CD4-positive, alpha-beta T cell treated with Interleukin-4 for 4 hours (primary cell): ENCODE data around the gene MAN2B1.

ENCODE experiments used
- DNase-seq: peaks from one replicate; pipeline ENCODE4 v3.0.0-alpha.2; 2020

The MAN2B1 gene

DNA sequence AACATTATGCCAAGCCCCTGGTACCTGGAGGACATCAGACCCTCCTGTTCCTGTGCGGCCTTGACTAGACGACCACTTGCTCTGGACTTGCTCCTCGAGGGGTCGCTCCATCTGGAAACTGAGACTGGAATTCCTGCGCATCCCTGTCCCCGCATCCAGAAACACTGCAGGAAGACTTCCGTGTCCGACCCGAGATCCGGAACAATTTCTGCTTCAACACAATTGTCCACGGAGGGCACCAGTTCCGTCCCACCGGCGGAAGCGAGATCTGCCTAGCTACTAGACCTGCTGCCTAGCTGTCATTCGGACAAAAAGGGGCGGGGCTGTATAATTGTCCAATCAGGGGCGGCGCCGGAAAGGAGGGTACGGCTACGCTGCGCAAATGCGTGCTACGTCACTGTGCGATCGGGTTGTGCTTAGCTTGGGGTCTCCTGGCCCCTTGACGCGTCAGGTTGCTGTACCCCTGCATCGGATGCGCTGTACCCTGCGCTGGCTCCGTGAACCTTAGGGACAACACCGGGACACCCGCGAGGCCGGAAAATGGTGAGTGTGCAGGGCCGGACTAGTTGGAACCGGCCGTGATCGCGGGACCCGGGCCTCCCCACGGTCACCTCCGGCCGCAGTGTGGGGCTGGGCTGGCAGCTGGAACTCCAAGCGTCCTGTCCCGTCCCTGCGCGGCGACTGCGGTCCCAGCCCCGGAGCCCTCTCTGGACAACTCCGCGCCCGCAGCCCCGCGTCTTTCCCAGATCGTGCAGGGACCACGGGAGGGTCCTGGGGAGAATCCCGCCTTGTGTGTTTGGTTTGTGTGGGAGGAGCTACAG is 55.8 kb downstream of the MAN2B1 start, which contains the start of the genes ZNF490 and ZNF791:
TSS of gene ZNF490 (minus strand) at position 274 of the 821 bp plus-strand sequence. CDS start at position 141, 133 bp downstream.
TSS of gene ZNF791 (plus strand) at position 381 of the 821 bp plus-strand sequence. CDS start at position 541, 160 bp downstream.
- peak; percentile 97 for DNase-seq

- no peak for DNase-seq
Observed at GRCh38 chr19:12607631-12608030, 58.9 kb downstream of the MAN2B1 start.

GRCh38 chr19:12606796-12607195 is 59.7 kb downstream of the MAN2B1 start:
- no peak for DNase-seq

DNA sequence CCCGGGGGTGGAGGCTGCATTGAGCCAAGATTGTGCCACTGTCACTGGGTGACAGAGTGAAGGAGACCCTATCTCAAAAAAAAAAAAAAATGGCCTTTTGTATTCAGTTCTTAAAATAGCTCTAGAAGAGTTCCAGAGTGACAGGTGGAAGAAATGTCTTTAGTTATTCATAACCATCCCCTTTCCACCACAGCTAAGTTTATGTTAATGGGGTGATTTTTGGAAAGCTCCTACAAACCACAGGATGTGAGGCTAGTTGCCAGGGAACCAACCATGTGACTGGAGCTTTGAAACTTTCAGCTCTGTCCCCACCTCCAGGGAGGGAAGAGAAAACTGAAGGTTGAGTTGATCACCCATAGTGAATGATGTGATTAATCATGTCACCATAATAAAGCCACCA is 62.8 kb downstream of the MAN2B1 start:
- peak; percentile 62 for DNase-seq

- no peak for DNase-seq
Observed at GRCh38 chr19:12597594-12597993, 68.9 kb downstream of the MAN2B1 start.

DNA sequence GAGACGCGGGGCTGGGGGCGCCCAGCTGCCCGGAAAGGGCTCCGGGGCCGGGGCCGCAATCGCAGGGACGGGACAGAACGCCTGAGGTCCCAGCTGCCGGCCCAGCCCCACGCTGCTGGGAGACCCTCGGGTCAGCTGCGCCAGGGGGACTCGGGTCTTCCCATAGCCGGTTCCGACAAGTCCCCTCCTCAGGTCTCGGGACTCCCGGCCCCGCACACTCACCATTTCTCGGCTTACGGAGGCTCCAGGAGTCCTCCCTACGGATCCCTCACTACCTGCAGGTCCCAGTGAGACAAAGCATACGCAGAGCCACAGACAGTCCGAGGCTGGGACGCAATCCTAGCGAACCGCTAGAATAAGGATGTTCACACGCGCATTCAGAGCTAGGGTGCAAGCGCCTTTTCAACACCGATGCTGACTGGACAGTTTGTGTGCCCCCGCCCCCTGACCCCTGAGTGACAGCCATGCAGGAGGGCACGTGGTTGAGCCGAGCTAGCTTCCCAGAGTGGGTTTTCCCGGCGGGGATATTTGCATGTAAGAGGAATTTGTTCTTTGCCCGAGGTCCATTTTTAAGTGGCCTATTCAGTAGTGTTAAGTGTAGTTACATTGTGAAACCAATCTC is 69.5 kb downstream of the MAN2B1 start:
- no peak for DNase-seq
